Activated CD8-positive, alpha-beta T cell treated with anti-CD3 and anti-CD28 coated beads for 36 hours (primary cell): ENCODE results near the gene OR10K2. TPM values are rescaled to one million over a fixed set of nuclear protein-coding genes. Genes with fewer than 3 reads are reported as not detected.
"Not testable (repeated sequence)": the region's sequence is repeated elsewhere in the genome, so short reads cannot be mapped to it uniquely, and the experiment has no call there.

ENCODE experiments used
- ATAC-seq: fragments of 200-7000 bp; cut with Tn5 transposase; one replicate; pipeline ENCODE4 v1.10.0; 2021; ENCODE audit warnings: mild to moderate bottlenecking, moderate library complexity
- CTCF ChIA-PET: fragments of 350-600 bp; sonication (Branson Sonifier 250); formaldehyde crosslinking; loops from one replicate; lab custom pipeline; 2021; ENCODE audit warnings: antibody characterized with exemption; lab: Charles Lee
- POLR2A ChIA-PET: fragments of 350-600 bp; sonication (Branson Sonifier 250); formaldehyde crosslinking; loops from one replicate; lab custom pipeline; 2021; ENCODE audit warnings: antibody characterized with exemption; lab: Charles Lee
- DNase-seq: peaks from one replicate; pipeline ENCODE4 v3.0.0-alpha.2; 2020
- H3K27ac Mint-ChIP-seq: one replicate; pipeline ENCODE4 v1.8.0; 2021; ENCODE audit warnings: mild to moderate bottlenecking, mixed read lengths
- H3K27me3 Mint-ChIP-seq: one replicate; pipeline ENCODE4 v1.8.0; 2021; ENCODE audit warnings: mixed read lengths
- H3K36me3 Mint-ChIP-seq: one replicate; pipeline ENCODE4 v1.8.0; 2021; ENCODE audit warnings: low read depth, mixed read lengths
- H3K4me1 Mint-ChIP-seq: one replicate; pipeline ENCODE4 v1.8.0; 2021; ENCODE audit warnings: low read depth, mixed read lengths
- H3K4me3 Mint-ChIP-seq: one replicate; pipeline ENCODE4 v1.8.0; 2021; ENCODE audit warnings: mild to moderate bottlenecking, moderate library complexity, mixed read lengths
- H3K9me3 Mint-ChIP-seq: one replicate; pipeline ENCODE4 v1.8.0; 2021; ENCODE audit warnings: mixed read lengths
- intact Hi-C: fragments of 100-400 bp; cut with micrococcal nuclease; formaldehyde crosslinking; loops from one replicate; pipeline ENCODE4 v1.10.0; 2022
- total RNA-seq, 2 experiments: library from RNA; stranded (reverse); gene quantifications; one replicate each; pipeline ENCODE4 v1.2.3, GENCODE V29; 2021
- TF ChIP-seq, protein P1 (sequence below): fragments of 200-600 bp; IDR thresholded peaks from one replicate; pipeline ENCODE4 v1.8.0; 2022; ENCODE audit warnings: antibody characterized with exemption, mild to moderate bottlenecking

Gene OR10K2
- total RNA-seq, 2 experiments from 2014 or later = not detected

DNA sequence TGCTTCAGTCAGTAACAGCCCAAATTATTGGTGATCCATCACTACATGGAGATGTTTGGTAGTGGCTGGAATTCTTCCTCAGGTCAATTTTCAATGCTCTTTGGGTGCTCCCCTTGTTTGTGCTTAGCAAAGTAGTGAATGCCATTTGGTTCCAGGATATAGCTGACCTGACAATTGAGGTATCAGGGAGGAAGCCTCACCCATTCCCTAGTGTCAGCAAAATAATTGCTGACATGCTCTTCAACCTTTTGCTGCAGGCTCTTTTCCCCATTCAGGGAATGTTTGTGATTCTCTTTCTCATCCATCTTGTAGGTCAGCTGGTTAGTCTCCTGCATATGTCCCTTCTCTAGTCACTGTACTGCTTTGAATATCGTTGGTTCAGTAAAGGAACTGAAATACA is 28.5 kb upstream of the OR10K2 start:
- no peaks in the 10 kb centered on the region for H3K4me1 Mint-ChIP-seq
- no peak for ATAC-seq
- POLR2A ChIA-PET = no interaction called here
- H3K36me3 Mint-ChIP-seq = no peaks in the 10 kb centered on the region
- TF ChIP-seq, protein P1, sequence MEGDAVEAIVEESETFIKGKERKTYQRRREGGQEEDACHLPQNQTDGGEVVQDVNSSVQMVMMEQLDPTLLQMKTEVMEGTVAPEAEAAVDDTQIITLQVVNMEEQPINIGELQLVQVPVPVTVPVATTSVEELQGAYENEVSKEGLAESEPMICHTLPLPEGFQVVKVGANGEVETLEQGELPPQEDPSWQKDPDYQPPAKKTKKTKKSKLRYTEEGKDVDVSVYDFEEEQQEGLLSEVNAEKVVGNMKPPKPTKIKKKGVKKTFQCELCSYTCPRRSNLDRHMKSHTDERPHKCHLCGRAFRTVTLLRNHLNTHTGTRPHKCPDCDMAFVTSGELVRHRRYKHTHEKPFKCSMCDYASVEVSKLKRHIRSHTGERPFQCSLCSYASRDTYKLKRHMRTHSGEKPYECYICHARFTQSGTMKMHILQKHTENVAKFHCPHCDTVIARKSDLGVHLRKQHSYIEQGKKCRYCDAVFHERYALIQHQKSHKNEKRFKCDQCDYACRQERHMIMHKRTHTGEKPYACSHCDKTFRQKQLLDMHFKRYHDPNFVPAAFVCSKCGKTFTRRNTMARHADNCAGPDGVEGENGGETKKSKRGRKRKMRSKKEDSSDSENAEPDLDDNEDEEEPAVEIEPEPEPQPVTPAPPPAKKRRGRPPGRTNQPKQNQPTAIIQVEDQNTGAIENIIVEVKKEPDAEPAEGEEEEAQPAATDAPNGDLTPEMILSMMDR = no peak
- peaks cover 11% of the 10 kb centered on the region for H3K27me3 Mint-ChIP-seq
- intact Hi-C loops = no loop called here
- no peak overlapping the region for H3K27ac Mint-ChIP-seq
- no peak overlapping the region for H3K4me3 Mint-ChIP-seq
- no peak for DNase-seq
- CTCF ChIA-PET = no interaction called here
- peaks cover 5% of the 10 kb centered on the region for H3K9me3 Mint-ChIP-seq

DNA sequence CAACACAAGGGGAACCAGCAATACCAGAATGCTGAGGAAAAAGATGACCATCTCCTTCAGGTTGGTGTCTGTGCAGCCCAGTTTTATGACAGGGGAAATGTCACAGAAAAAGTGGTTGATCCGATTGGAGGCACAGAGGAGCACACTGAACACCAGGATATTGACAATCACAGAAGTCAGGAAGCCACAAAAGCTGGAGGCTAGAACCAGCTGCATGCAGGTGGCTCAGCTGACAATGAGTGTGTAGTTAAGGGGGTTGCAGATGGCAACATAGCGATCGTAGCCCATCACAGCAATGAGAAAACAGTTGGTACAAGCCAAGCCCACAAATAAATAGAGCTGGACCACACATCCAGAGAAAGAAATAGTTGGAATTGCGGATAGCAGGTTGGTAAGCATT is 19.3 kb upstream of the OR10K2 start:
- POLR2A ChIA-PET = no interaction called here
- TF ChIP-seq, protein P1 = no peak
- intact Hi-C loops = no loop called here
- ATAC-seq (no peak), DNase-seq (no peak)
- CTCF ChIA-PET = no interaction called here
- H3K27ac Mint-ChIP-seq = no peak overlapping the region
- H3K9me3 Mint-ChIP-seq = no peaks in the 10 kb centered on the region
- H3K27me3 Mint-ChIP-seq = peaks cover 25% of the 10 kb centered on the region
- no peak overlapping the region for H3K4me3 Mint-ChIP-seq
- H3K4me1 Mint-ChIP-seq = no peaks in the 10 kb centered on the region
- H3K36me3 Mint-ChIP-seq = no peaks in the 10 kb centered on the region

DNA sequence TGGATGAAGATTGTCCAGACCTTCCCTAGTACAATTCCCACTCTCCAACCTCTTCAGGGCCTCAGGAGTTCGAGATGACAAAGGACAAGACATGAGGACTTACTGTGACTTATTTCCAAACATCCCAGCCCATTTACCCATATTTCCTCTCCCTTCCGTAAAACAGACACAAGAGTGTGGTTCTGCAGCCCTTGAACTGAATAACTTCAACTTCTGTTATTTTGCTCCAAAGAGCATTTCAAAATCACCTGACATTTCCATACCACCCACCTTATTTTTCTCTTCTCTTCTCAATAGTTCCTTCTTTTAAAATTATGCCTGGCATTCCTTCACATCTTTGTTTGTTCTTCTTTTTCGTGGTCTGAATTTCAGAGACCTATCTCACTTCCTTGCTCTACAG is 8.7 kb upstream of the OR10K2 start:
- H3K36me3 Mint-ChIP-seq = peaks cover 2% of the 10 kb centered on the region
- H3K9me3 Mint-ChIP-seq = peaks cover 9% of the 10 kb centered on the region
- no peaks in the 10 kb centered on the region for H3K4me1 Mint-ChIP-seq
- POLR2A ChIA-PET = no interaction called here
- no peak overlapping the region for H3K27ac Mint-ChIP-seq
- no peak for ATAC-seq
- peaks cover 35% of the 10 kb centered on the region for H3K27me3 Mint-ChIP-seq
- TF ChIP-seq, protein P1 = no peak
- DNase-seq = no peak
- CTCF ChIA-PET = no interaction called here
- intact Hi-C loops = no loop called here
- H3K4me3 Mint-ChIP-seq = no peak overlapping the region

DNA sequence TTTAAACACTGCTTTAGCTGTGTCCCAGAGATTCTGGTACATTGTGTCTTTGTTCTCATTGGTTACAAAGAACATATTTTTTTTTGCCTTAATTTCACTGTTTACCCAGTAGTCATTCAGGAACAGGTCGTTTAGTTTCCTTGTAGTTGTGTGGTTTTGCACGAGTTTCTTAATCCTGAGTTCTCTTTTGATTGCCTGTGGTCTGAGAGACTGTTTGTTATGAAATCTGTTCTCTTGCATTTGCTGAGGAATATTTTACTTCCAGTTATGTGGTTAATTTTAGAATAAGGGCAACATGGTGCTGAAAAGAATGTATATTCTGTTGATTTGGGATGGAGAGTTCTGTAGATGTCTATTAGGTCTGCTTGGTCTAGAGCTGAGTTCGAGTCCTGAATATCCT is 4.1 kb upstream of the OR10K2 start:
- ATAC-seq = not testable (repeated sequence)

DNA sequence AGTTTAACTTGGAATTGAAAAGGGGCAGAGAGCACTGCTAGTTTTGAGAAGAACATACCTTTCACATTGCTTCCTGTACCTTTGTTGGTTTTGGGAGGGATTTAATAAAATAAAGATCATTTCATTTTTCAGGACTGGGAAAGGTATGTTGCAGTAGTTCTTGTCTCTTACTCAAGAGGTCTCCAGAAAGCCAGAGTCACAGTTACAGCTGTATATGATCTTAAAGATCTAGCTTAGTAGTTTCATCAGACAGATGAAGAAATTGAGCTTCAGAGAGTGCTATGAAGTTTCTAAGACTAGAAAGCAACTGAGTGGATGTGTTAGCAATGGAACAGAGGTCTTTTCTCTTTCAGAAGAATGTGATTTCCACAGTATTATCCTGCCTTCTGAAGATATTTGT is 1.0 kb downstream of the OR10K2 start:
- H3K4me1 Mint-ChIP-seq = no peaks in the 10 kb centered on the region
- H3K4me3 Mint-ChIP-seq = no peak overlapping the region
- H3K36me3 Mint-ChIP-seq = no peaks in the 10 kb centered on the region
- intact Hi-C loops = no loop called here
- no peak overlapping the region for H3K27ac Mint-ChIP-seq
- H3K9me3 Mint-ChIP-seq = peaks cover 2% of the 10 kb centered on the region
- ATAC-seq (no peak), DNase-seq (no peak)
- CTCF ChIA-PET = no interaction called here
- POLR2A ChIA-PET = no interaction called here
- H3K27me3 Mint-ChIP-seq = peaks cover 5% of the 10 kb centered on the region
- TF ChIP-seq, protein P1 = no peak

More for the DNA sequence above, 4.1 kb upstream of the OR10K2 start:
- CTCF ChIA-PET, POLR2A ChIA-PET, H3K36me3 Mint-ChIP-seq, H3K4me3 Mint-ChIP-seq, DNase-seq, H3K27ac Mint-ChIP-seq, H3K4me1 Mint-ChIP-seq, intact Hi-C loops: not testable (repeated sequence)
- Mint-ChIP-seq H3K9me3 (peaks cover 11% of the 10 kb centered on the region), H3K27me3 (peaks cover 25% of the 10 kb centered on the region)

DNA sequence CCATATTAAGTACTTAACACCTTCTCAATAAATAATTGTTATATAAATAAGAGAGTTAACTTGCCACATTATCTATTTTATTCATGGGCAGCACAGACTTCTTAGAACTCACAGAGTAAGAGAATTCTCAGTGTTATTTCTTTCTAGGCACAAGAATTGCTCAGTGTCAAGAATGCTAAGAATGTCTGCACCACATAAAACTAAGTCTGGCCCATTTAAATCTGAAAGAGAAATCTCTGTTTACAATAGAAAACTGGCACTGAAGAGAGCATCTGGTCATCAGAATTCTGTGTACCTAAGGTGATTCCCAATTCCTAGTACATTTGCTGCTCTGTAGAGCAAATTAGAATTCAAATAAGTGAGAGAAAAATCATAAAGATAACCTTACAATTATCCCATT is 3.8 kb downstream of the OR10K2 start:
- ChIA-PET CTCF (no interaction called here), POLR2A (no interaction called here)
- no peak for DNase-seq
- intact Hi-C loops = no loop called here
- Mint-ChIP-seq H3K27me3 (no peaks in the 10 kb centered on the region), H3K27ac (no peak overlapping the region), H3K4me1 (no peaks in the 10 kb centered on the region), H3K4me3 (no peak overlapping the region), H3K36me3 (no peaks in the 10 kb centered on the region), H3K9me3 (no peaks in the 10 kb centered on the region)
- no peak for ATAC-seq
- TF ChIP-seq, protein P1 = no peak
